ENCODE data around the gene KIRREL2. TPM values are rescaled to one million over a fixed set of nuclear protein-coding genes. Genes with fewer than 3 reads are reported as not detected.

The KIRREL2 gene
- total RNA-seq, 4 donors from 2014 or later, result not detected

- TF ChIP-seq POLR2AphosphoS5 (IDR thresholded peaks at IDR 0.05) (no peak), POLR2A (IDR thresholded peaks at IDR 0.05) (no peak), EP300 (IDR thresholded peaks at IDR 0.05) (no peak), CTCF (IDR thresholded peaks at IDR 0.05) (no peak)
- no peak overlapping the region for H3K4me3 ChIP-seq
- no peaks in the 10 kb centered on the region for H3K36me3 ChIP-seq
- H3K27me3 ChIP-seq, result peaks cover 56% of the 10 kb centered on the region
- H3K9me3 ChIP-seq, result peaks cover 4% of the 10 kb centered on the region
- no peak for DNase-seq (ENCODE audit: low spot score in 2 of 2)
- 80% methylated on average over 12 of the region's 13 CpGs for WGBS
- no peak overlapping the region for H3K27ac ChIP-seq
- peaks cover 19% of the 10 kb centered on the region for H3K4me1 ChIP-seq
These were observed 14.6 kb upstream of the KIRREL2 start for GRCh38 chr19:35841961-35842595.

GRCh38 chr19:35842666-35843272 lies 13.9 kb upstream of the KIRREL2 start:
- H3K9me3 ChIP-seq, result peaks cover 4% of the 10 kb centered on the region
- H3K4me1 ChIP-seq, result peaks cover 19% of the 10 kb centered on the region
- peaks cover 58% of the 10 kb centered on the region for H3K27me3 ChIP-seq
- no peak for DNase-seq (ENCODE audit: low spot score in 2 of 2)
- H3K27ac ChIP-seq, result no peak overlapping the region
- no peak overlapping the region for H3K4me3 ChIP-seq
- TF ChIP-seq POLR2AphosphoS5 (IDR thresholded peaks at IDR 0.05), result no peak
- TF ChIP-seq CTCF (IDR thresholded peaks at IDR 0.05), result no peak
- TF ChIP-seq POLR2A (IDR thresholded peaks at IDR 0.05), result no peak
- TF ChIP-seq EP300 (IDR thresholded peaks at IDR 0.05), result no peak
- 87% methylated on average over 4 of the region's 4 CpGs for WGBS
- H3K36me3 ChIP-seq, result no peaks in the 10 kb centered on the region

- Histone ChIP-seq H3K27ac (no peak overlapping the region), H3K4me3 (no peak overlapping the region), H3K27me3 (peaks cover 66% of the 10 kb centered on the region), H3K9me3 (peaks cover 3% of the 10 kb centered on the region), H3K4me1 (peaks cover 19% of the 10 kb centered on the region), H3K36me3 (no peaks in the 10 kb centered on the region)
- WGBS, result 11% methylated on average over 10 of the region's 42 CpGs
- no peak for DNase-seq (ENCODE audit: low spot score in 2 of 2)
- TF ChIP-seq POLR2A (IDR thresholded peaks at IDR 0.05) (no peak), EP300 (IDR thresholded peaks at IDR 0.05) (no peak), POLR2AphosphoS5 (IDR thresholded peaks at IDR 0.05) (no peak), CTCF (IDR thresholded peaks at IDR 0.05) (no peak)
These were observed 12.8 kb upstream of the KIRREL2 start for GRCh38 chr19:35843676-35844481.

- Histone ChIP-seq H3K4me1 (peaks cover 19% of the 10 kb centered on the region), H3K27me3 (peaks cover 74% of the 10 kb centered on the region), H3K9me3 (no peaks in the 10 kb centered on the region), H3K27ac (no peak overlapping the region), H3K36me3 (no peaks in the 10 kb centered on the region), H3K4me3 (peak overlapping the region; percentile 26)
- no peak for DNase-seq (ENCODE audit: low spot score in 2 of 2)
- WGBS, result 62% methylated on average over 16 of the region's 16 CpGs
- no peak for TF ChIP-seq CTCF (IDR thresholded peaks at IDR 0.05)
- no peak for TF ChIP-seq EP300 (IDR thresholded peaks at IDR 0.05)
- no peak for TF ChIP-seq POLR2A (IDR thresholded peaks at IDR 0.05)
- no peak for TF ChIP-seq POLR2AphosphoS5 (IDR thresholded peaks at IDR 0.05)
These were observed 12.1 kb upstream of the KIRREL2 start for GRCh38 chr19:35844482-35845214.

All from suprapubic skin (tissue), 4 donors.